Dermis microvascular lymphatic vessel endothelial cell (primary cell): ENCODE results near the gene DIP2C. TPM values are rescaled to one million over a fixed set of nuclear protein-coding genes. Genes with fewer than 3 reads are reported as not detected.

Experiments used
- DNase-seq, 2 donors: peaks; one replicate each; pipeline versions ENCODE4 v3.0.0 to v3.0.0-alpha.2; 2010; ENCODE audit warnings: low read depth in 2 of 2
- total RNA-seq: library from RNA; depleted of rRNA; stranded (reverse); fragments of >200 nt; gene quantifications from 2 replicates; pipeline ENCODE4 v1.2.1, GENCODE V29; 2014

DIP2C gene
- total RNA-seq, 1 donor from 2014 or later, result 4.5 TPM

- no peak for DNase-seq
Measured at GRCh38 chr10:676178-676577, 13.3 kb downstream of the DIP2C start.

- peak in 1 of 2 donors; percentile 21 for DNase-seq
Measured at GRCh38 chr10:675532-675931, 13.9 kb downstream of the DIP2C start.

GRCh38 chr10:673492-673891 is 16.0 kb downstream of the DIP2C start:
- DNase-seq, result no peak

- no peak for DNase-seq
Measured at GRCh38 chr10:672992-673391, 16.5 kb downstream of the DIP2C start.

GRCh38 chr10:672203-672602 is 17.3 kb downstream of the DIP2C start:
- no peak for DNase-seq

- DNase-seq, result no peak
Measured at GRCh38 chr10:670990-671389, 18.5 kb downstream of the DIP2C start.

- DNase-seq, result no peak
Measured at GRCh38 chr10:670038-670437, 19.4 kb downstream of the DIP2C start.

GRCh38 chr10:668786-669485 is 20.5 kb downstream of the DIP2C start:
- no peak for DNase-seq

- DNase-seq, result no peak
Measured at GRCh38 chr10:667602-668143, 21.8 kb downstream of the DIP2C start.

GRCh38 chr10:667096-667495 is 22.4 kb downstream of the DIP2C start:
- no peak for DNase-seq

GRCh38 chr10:666237-667012 is 23.0 kb downstream of the DIP2C start:
- DNase-seq, result no peak

GRCh38 chr10:665579-666091 is 23.8 kb downstream of the DIP2C start:
- DNase-seq, result no peak

GRCh38 chr10:664893-665292 is 24.6 kb downstream of the DIP2C start:
- no peak for DNase-seq

- no peak for DNase-seq
Measured at GRCh38 chr10:664301-664700, 25.2 kb downstream of the DIP2C start.

- no peak for DNase-seq
Measured at GRCh38 chr10:663831-664251, 25.6 kb downstream of the DIP2C start.

- no peak for DNase-seq
Measured at GRCh38 chr10:663466-663751, 26.1 kb downstream of the DIP2C start.

GRCh38 chr10:662686-663465 is 26.6 kb downstream of the DIP2C start:
- no peak for DNase-seq

GRCh38 chr10:662223-662605 is 27.3 kb downstream of the DIP2C start:
- DNase-seq, result no peak

- DNase-seq, result no peak
Measured at GRCh38 chr10:661597-662222, 27.8 kb downstream of the DIP2C start.

- no peak for DNase-seq
Measured at GRCh38 chr10:660970-661596, 28.4 kb downstream of the DIP2C start.

GRCh38 chr10:660413-660969 is 29.0 kb downstream of the DIP2C start:
- DNase-seq, result no peak
